ENCODE results near the gene MLEC.
A peak's percentile ranks its signal among the peaks of the same experiment; 100 is the strongest.

MLEC gene

GRCh38 chr12:120650233-120650690 lies 36.7 kb upstream of the MLEC start:
- peaks cover 21% of the 10 kb centered on the region for H3K4me1 ChIP-seq (ENCODE audit: control insufficient read depth, insufficient read depth, low read length)
- no peaks in the 10 kb centered on the region for H3K9me3 ChIP-seq (ENCODE audit: control insufficient read depth in 2 of 2, low read length in 2 of 2)
- H3K27ac ChIP-seq (ENCODE audit: low read length) = no peak overlapping the region
- H3K4me3 ChIP-seq (ENCODE audit: low read length in 2 of 2) = peak overlapping the region in 1 of 2 donors; percentile 70
- no peaks in the 10 kb centered on the region for H3K36me3 ChIP-seq (ENCODE audit: control insufficient read depth in 2 of 2, insufficient read depth in 2 of 2, low read length in 2 of 2)
- H3K27me3 ChIP-seq (ENCODE audit: control insufficient read depth in 1 of 2, insufficient read depth in 2 of 2, low read length in 2 of 2) = peaks cover 22% of the 10 kb centered on the region in 2 donors
- no peak overlapping the region for H3K9ac ChIP-seq (ENCODE audit: low read length in 2 of 2)

- Histone ChIP-seq H3K36me3 (ENCODE audit: control insufficient read depth in 2 of 2, insufficient read depth in 2 of 2, low read length in 2 of 2) (no peaks in the 10 kb centered on the region), H3K9me3 (ENCODE audit: control insufficient read depth in 2 of 2, low read length in 2 of 2) (no peaks in the 10 kb centered on the region), H3K27ac (ENCODE audit: low read length) (no peak overlapping the region), H3K4me3 (ENCODE audit: low read length in 2 of 2) (no peak overlapping the region), H3K4me1 (ENCODE audit: control insufficient read depth, insufficient read depth, low read length) (peaks cover 19% of the 10 kb centered on the region), H3K9ac (ENCODE audit: low read length in 2 of 2) (no peak overlapping the region), H3K27me3 (ENCODE audit: control insufficient read depth in 1 of 2, insufficient read depth in 2 of 2, low read length in 2 of 2) (peaks cover 15 to 16% of the 10 kb centered on the region in 2 donors)
Observed at GRCh38 chr12:120651821-120652220, 35.1 kb upstream of the MLEC start.

GRCh38 chr12:120652656-120653435 lies 34.1 kb upstream of the MLEC start:
- Histone ChIP-seq H3K9ac (ENCODE audit: low read length in 2 of 2) (no peak overlapping the region), H3K27ac (ENCODE audit: low read length) (no peak overlapping the region), H3K9me3 (ENCODE audit: control insufficient read depth in 2 of 2, low read length in 2 of 2) (no peaks in the 10 kb centered on the region), H3K36me3 (ENCODE audit: control insufficient read depth in 2 of 2, insufficient read depth in 2 of 2, low read length in 2 of 2) (no peaks in the 10 kb centered on the region), H3K27me3 (ENCODE audit: control insufficient read depth in 1 of 2, insufficient read depth in 2 of 2, low read length in 2 of 2) (peaks cover 14 to 16% of the 10 kb centered on the region in 2 donors), H3K4me3 (ENCODE audit: low read length in 2 of 2) (no peak overlapping the region), H3K4me1 (ENCODE audit: control insufficient read depth, insufficient read depth, low read length) (peaks cover 19% of the 10 kb centered on the region)

GRCh38 chr12:120653611-120654010 lies 33.3 kb upstream of the MLEC start:
- Histone ChIP-seq H3K27ac (ENCODE audit: low read length) (no peak overlapping the region), H3K9ac (ENCODE audit: low read length in 2 of 2) (no peak overlapping the region), H3K36me3 (ENCODE audit: control insufficient read depth in 2 of 2, insufficient read depth in 2 of 2, low read length in 2 of 2) (no peaks in the 10 kb centered on the region), H3K9me3 (ENCODE audit: control insufficient read depth in 2 of 2, low read length in 2 of 2) (no peaks in the 10 kb centered on the region), H3K4me3 (ENCODE audit: low read length in 2 of 2) (no peak overlapping the region), H3K27me3 (ENCODE audit: control insufficient read depth in 1 of 2, insufficient read depth in 2 of 2, low read length in 2 of 2) (peaks cover 13 to 16% of the 10 kb centered on the region in 2 donors), H3K4me1 (ENCODE audit: control insufficient read depth, insufficient read depth, low read length) (peaks cover 19% of the 10 kb centered on the region)

- Histone ChIP-seq H3K9me3 (ENCODE audit: control insufficient read depth in 2 of 2, low read length in 2 of 2) (no peaks in the 10 kb centered on the region), H3K9ac (ENCODE audit: low read length in 2 of 2) (no peak overlapping the region), H3K27me3 (ENCODE audit: control insufficient read depth in 1 of 2, insufficient read depth in 2 of 2, low read length in 2 of 2) (peaks cover 10 to 12% of the 10 kb centered on the region in 2 donors), H3K36me3 (ENCODE audit: control insufficient read depth in 2 of 2, insufficient read depth in 2 of 2, low read length in 2 of 2) (no peaks in the 10 kb centered on the region), H3K4me1 (ENCODE audit: control insufficient read depth, insufficient read depth, low read length) (peaks cover 14% of the 10 kb centered on the region), H3K4me3 (ENCODE audit: low read length in 2 of 2) (no peak overlapping the region), H3K27ac (ENCODE audit: low read length) (no peak overlapping the region)
Observed at GRCh38 chr12:120654656-120655055, 32.3 kb upstream of the MLEC start.

GRCh38 chr12:120656008-120656407 lies 30.9 kb upstream of the MLEC start:
- Histone ChIP-seq H3K36me3 (ENCODE audit: control insufficient read depth in 2 of 2, insufficient read depth in 2 of 2, low read length in 2 of 2) (peaks cover 0 to 1% of the 10 kb centered on the region in 2 donors), H3K27ac (ENCODE audit: low read length) (no peak overlapping the region), H3K4me3 (ENCODE audit: low read length in 2 of 2) (no peak overlapping the region), H3K9me3 (ENCODE audit: control insufficient read depth in 2 of 2, low read length in 2 of 2) (no peaks in the 10 kb centered on the region), H3K27me3 (ENCODE audit: control insufficient read depth in 1 of 2, insufficient read depth in 2 of 2, low read length in 2 of 2) (peaks cover 0 to 6% of the 10 kb centered on the region in 2 donors), H3K9ac (ENCODE audit: low read length in 2 of 2) (no peak overlapping the region), H3K4me1 (ENCODE audit: control insufficient read depth, insufficient read depth, low read length) (peaks cover 10% of the 10 kb centered on the region)

GRCh38 chr12:120658286-120659150 lies 28.4 kb upstream of the MLEC start:
- Histone ChIP-seq H3K36me3 (ENCODE audit: control insufficient read depth in 2 of 2, insufficient read depth in 2 of 2, low read length in 2 of 2) (peaks cover 0 to 3% of the 10 kb centered on the region in 2 donors), H3K9ac (ENCODE audit: low read length in 2 of 2) (no peak overlapping the region)

GRCh38 chr12:120659151-120659525 lies 27.8 kb upstream of the MLEC start:
- Histone ChIP-seq H3K9me3 (ENCODE audit: control insufficient read depth in 2 of 2, low read length in 2 of 2) (no peaks in the 10 kb centered on the region), H3K9ac (ENCODE audit: low read length in 2 of 2) (no peak overlapping the region), H3K4me1 (ENCODE audit: control insufficient read depth, insufficient read depth, low read length) (peaks cover 8% of the 10 kb centered on the region), H3K27ac (ENCODE audit: low read length) (no peak overlapping the region), H3K36me3 (ENCODE audit: control insufficient read depth in 2 of 2, insufficient read depth in 2 of 2, low read length in 2 of 2) (peaks cover 0 to 3% of the 10 kb centered on the region in 2 donors), H3K27me3 (ENCODE audit: control insufficient read depth in 1 of 2, insufficient read depth in 2 of 2, low read length in 2 of 2) (no peaks in the 10 kb centered on the region), H3K4me3 (ENCODE audit: low read length in 2 of 2) (no peak overlapping the region)

More at GRCh38 chr12:120658286-120659150, 28.4 kb upstream of the MLEC start:
- H3K4me3 ChIP-seq (ENCODE audit: low read length in 2 of 2) = no peak overlapping the region
- H3K27ac ChIP-seq (ENCODE audit: low read length) = no peak overlapping the region
- peaks cover 8% of the 10 kb centered on the region for H3K4me1 ChIP-seq (ENCODE audit: control insufficient read depth, insufficient read depth, low read length)
- H3K9me3 ChIP-seq (ENCODE audit: control insufficient read depth in 2 of 2, low read length in 2 of 2) = no peaks in the 10 kb centered on the region
- no peaks in the 10 kb centered on the region for H3K27me3 ChIP-seq (ENCODE audit: control insufficient read depth in 1 of 2, insufficient read depth in 2 of 2, low read length in 2 of 2)

- Histone ChIP-seq H3K4me3 (ENCODE audit: low read length in 2 of 2) (no peak overlapping the region), H3K36me3 (ENCODE audit: control insufficient read depth in 2 of 2, insufficient read depth in 2 of 2, low read length in 2 of 2) (peaks cover 0 to 3% of the 10 kb centered on the region in 2 donors), H3K27me3 (ENCODE audit: control insufficient read depth in 1 of 2, insufficient read depth in 2 of 2, low read length in 2 of 2) (no peaks in the 10 kb centered on the region), H3K9ac (ENCODE audit: low read length in 2 of 2) (no peak overlapping the region), H3K4me1 (ENCODE audit: control insufficient read depth, insufficient read depth, low read length) (no peaks in the 10 kb centered on the region), H3K27ac (ENCODE audit: low read length) (no peak overlapping the region), H3K9me3 (ENCODE audit: control insufficient read depth in 2 of 2, low read length in 2 of 2) (no peaks in the 10 kb centered on the region)
Observed at GRCh38 chr12:120661432-120661831, 25.5 kb upstream of the MLEC start.

GRCh38 chr12:120662879-120663278 lies 24.1 kb upstream of the MLEC start:
- Histone ChIP-seq H3K9ac (ENCODE audit: low read length in 2 of 2) (no peak overlapping the region), H3K4me3 (ENCODE audit: low read length in 2 of 2) (no peak overlapping the region), H3K36me3 (ENCODE audit: control insufficient read depth in 2 of 2, insufficient read depth in 2 of 2, low read length in 2 of 2) (peaks cover 0 to 3% of the 10 kb centered on the region in 2 donors), H3K4me1 (ENCODE audit: control insufficient read depth, insufficient read depth, low read length) (no peaks in the 10 kb centered on the region), H3K27ac (ENCODE audit: low read length) (no peak overlapping the region), H3K9me3 (ENCODE audit: control insufficient read depth in 2 of 2, low read length in 2 of 2) (no peaks in the 10 kb centered on the region), H3K27me3 (ENCODE audit: control insufficient read depth in 1 of 2, insufficient read depth in 2 of 2, low read length in 2 of 2) (no peaks in the 10 kb centered on the region)

Data from stomach smooth muscle (tissue), 2 donors.